T follicular helper cell (primary cell): ENCODE measurements around the gene SPOPL.

ENCODE experiments used
- DNase-seq: peaks from one replicate; pipeline ENCODE4 v3.0.0-alpha.2; 2020; ENCODE audit warnings: low read depth

SPOPL gene

DNA sequence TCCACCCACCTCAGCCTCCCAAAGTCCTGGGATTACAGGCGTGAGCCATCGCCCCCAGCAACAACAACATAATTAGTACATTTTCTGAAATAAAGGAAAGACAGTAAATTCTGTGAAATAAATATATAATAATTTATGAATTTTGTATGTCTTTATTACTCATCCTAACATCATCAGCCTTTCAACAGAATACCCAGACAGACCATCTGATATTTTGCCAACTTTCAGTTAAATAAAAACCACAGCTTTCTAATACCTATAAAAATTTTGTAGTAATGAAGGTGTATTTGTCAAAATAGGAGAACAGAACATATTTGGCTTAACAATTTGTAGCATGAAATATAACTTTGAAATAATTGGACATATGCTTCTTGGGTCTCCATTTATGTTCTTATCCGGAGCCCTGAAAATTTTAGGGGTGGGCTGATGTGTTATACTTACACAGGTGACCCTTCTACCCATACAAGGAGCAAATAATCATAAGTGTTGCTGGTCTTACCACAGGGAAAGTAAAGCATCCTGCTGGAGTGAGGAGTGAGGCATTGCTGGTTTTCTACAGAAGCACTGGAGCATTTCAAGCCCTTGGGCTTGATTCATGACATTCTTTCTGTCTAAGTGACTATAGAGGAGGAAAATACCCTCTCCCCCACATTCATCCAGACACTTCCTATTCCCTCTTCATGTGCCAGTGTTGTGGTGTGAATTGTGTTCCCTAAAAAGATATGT lies 99.3 kb downstream of the SPOPL start:
- DNase-seq = no peak

DNA sequence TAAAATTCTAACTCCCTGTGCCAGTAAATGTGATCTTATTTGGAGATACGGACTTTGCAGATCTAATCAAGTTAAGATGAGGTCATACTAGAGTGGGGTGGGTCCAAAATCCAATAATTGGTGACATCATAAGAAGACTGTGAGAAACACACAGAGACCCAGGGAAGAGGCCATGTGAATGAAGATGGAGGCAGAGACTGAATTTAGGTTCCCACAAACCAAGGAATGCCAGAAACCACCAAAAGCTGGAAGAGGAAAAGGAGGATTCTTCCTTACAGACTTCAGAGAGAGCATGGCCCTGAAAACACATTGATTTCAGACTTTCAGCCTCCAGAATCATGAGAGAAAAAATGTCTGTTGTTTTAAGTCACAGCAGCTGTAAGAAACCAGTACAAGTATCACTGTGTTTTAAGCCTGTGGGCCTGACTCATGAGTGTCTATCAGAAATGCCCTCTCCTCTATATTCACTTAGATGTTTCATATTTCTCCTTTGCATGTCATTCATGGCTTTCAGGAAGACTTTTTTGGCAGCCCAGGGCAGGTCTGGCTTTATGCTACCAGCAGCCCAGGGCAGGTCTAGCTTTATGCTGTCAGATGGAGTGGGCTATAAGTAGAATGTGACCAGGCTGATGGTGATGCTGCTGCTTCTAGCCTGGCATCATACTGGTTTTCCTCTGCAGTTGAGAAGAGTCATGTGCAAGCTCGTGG lies 100.0 kb downstream of the SPOPL start:
- no peak for DNase-seq

DNA sequence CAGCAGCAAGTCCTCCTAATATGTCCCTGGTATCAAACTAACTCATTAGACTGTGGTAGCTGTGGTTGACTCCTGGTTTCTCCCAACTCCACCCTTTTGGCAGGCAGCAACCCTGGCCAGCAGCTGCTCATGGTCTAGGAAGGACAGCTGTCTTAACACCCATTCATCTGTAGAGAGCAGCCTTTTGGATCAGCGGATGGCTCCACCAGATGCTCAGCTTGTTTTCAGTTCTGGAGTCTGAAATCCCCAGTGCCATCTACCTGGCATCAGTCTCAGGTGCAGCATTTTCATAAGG lies 100.5 kb downstream of the SPOPL start:
- DNase-seq = no peak

DNA sequence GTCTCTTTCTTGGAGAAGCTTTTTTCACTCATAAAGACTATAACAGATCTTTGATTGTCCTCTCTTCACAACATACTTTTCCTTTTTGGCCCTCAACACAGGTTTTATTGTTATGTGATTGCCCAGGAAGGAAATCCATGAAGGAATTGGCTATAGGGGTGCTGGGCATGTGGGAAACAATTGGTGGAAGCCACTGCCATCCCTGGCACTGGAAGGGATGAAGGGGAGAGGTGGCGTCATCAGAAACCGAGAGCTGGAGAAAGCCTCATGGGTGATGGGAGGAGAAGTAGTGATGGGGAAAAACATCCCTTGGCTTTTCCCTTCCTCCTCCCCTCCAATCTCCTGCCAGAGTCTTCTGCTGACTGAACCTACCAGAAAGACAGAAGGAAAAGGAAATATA lies 106.2 kb downstream of the SPOPL start:
- DNase-seq = no peak

DNA sequence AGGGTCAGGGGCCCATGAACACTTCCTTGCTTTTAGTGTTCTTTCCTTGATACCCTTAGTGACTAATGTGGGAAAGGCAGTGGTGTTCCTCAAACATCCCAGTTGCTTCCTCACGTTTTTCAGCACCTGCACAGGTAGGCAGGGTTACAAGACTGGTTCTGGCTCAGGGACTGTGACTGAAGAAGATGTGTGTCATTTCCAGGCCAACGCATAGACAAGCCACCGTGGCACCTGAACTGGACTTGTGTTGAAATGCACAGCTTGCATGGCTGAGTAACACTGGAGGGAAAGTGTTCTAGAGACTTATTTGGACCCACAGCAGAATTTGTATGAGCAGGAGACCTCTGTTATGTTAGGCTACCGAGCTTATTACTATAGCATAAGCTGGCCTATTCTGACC lies 107.9 kb downstream of the SPOPL start:
- no peak for DNase-seq

DNA sequence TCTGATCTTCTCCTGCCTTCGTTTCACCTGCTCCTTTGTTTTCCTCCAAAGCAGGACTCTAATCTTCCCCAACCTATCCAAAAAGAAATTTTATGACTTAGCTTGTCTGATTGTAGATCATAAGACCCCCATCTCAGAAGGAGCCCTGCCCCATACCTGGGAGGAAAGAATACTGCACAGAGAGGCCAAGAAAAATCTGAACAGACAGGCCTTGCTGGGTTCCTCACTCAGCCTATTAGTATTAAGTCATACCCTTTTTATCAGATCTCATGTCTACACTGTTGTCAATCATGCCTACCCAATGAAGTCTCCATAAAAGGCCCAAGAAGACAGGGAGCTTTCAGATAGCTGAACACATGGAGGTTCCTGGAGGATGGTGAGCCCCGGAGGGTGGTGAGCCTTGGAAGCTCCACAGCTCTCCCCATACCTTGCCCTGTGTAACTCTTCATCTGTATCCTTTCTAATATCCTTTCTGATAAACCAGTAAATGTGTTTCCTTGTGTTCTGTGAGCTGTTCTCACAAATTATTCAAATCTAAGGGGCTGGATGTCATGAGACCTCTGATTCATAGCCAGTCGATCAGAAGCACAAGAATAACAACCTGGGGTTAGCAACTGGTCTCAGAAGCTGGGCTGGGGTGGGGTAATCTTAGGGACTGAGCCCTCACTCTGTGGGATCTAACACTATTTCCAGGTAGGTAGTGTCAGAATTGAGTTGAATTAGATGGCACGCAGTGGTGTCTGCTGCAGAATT lies 108.8 kb downstream of the SPOPL start:
- no peak for DNase-seq

DNA sequence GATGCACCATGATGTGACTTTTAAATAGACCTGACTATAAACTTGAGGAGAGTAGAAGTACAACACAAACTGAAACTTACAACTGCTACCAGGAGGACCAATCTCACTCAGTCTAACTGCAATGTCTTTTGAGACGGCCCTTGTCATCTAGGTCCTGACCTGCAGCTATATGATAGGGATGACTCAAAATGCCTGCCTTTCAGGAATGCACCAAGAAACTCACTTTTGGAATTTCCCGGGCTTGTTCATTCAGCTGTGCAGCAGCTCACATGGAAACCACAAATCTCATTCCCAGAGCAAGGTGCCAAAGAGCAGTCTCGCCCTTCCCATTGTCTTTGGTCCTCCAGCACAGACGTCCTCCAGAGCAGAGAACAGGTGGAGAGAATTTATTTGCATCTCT lies 113.7 kb downstream of the SPOPL start:
- DNase-seq = no peak

DNA sequence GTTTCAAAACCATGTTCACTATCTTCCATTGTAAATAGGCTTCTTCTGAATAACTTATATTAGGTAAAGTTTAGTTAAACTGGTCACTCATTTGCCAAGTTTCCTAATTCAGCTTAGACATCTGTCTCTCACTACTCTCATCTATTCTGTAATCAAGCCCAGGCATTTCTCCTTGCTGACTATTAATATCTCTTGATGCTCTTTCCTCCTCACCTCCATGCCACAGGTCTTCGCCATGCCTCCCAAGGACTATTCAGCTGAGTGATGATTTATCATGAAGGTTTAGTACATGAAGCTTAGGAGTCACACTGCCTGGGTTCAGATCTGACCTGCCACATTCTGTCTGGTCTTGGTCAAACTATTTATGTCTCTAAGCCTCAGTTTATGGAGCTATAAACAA lies 115.5 kb downstream of the SPOPL start:
- no peak for DNase-seq

DNA sequence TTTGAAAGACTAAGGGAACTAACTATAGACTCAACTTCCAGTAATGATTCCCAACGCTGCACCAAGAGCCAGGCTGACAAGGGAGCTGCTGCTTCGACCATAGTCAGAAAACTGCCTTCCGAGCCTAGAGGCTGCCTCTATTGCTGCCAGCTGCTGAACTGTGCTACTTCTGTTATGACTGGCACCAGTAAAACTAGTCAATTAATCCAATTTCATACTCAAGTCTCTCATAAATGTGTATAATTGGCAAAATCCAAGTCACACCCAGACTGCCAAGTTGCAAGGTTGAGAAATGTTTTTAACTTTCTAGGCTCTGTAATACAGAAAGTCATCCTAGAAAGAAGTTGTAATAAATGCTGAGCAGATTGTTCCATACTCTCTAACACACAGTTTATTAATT lies 117.4 kb downstream of the SPOPL start:
- DNase-seq = no peak

DNA sequence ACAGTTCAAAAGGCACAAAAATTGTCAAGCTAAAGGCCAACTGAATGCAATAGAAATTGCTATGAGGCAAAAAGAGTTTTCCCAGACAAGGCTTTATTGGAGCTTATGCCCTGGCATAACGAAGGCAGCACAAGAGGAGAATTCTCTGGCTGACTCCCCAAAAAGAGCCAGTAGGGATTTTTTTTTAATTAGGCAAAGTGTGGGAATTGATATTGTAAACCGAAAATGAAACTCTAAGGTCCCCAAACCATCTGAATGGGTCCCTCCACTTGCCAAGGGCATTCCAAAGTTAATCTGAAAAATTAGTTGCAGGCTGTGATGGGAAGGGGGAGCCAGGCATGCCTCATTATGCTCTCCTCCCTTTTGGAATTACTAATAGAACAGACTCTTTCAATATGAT lies 118.9 kb downstream of the SPOPL start:
- DNase-seq = no peak

DNA sequence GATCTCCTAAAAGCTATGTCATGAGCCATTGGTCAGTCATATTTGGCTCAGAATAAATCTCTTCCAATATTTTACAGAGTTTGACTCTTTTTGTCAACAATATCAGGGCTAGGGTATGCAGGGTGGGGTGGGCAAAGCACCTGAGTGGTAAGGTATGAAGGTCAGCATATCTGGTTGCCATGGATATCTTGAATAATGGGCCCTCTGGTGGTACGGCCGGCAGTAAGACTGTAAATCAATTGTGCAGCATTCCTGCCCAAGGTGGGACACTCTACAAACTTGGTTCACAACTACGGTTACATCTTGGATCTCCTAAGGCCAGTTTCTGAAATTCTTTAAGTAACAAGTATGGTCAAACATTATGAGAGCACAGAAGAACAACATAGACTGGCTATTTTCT lies 119.6 kb downstream of the SPOPL start:
- no peak for DNase-seq

DNA sequence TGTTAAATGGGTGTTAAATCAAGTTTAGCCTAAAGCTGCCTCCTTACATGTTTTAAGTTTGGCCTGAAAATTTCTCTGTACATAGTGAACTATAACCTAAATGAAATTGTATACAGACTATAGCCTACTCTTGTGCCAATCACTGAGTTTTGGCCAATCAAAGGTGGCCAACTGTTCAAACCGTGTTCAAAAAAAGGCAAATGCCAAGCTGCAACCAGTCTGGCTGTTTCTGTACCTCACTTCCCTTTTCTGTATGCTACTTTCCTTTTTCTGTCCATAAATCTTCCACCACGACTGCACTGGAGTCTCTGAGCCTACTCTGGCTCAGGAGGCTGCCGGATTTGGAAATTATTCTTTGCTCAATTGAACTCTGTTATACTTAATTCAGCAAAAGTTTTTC lies 121.0 kb downstream of the SPOPL start:
- no peak for DNase-seq
